CD14-positive monocyte (primary cell): Measurements from ENCODE around the gene DNPEP. TPM values are rescaled to one million over a fixed set of nuclear protein-coding genes. Genes with fewer than 3 reads are reported as not detected.

Experiments
- DNase-seq, 3 donors: peaks; one replicate each; pipeline ENCODE4 v3.0.0-alpha.2; 2011 to 2022
- H2AFZ ChIP-seq: 2 replicates; pipeline ENCODE4 v1.6.0; 2012; ENCODE audit warnings: mild to moderate bottlenecking, low read depth, low read length, inconsistent platforms; ENCODE audit not compliant: insufficient read depth, poor library complexity, severe bottlenecking
- H3K27ac ChIP-seq, 2 donors: 1 replicate in 1 of 2; 2 replicates in 1 of 2; pipeline ENCODE4 v1.5.1; 2012 to 2013; ENCODE audit warnings: low read length in 2 of 2, control low read depth in 1 of 2, inconsistent platforms in 1 of 2, low read depth in 1 of 2, mild to moderate bottlenecking in 1 of 2
- H3K27me3 ChIP-seq, 2 donors: one replicate each; pipeline versions ENCODE4 v1.6.0 to v1.6.1; 2011 to 2013; ENCODE audit warnings: low read length in 2 of 2; ENCODE audit not compliant: control insufficient read depth in 2 of 2, insufficient read depth in 2 of 2
- H3K36me3 ChIP-seq, 2 donors: replicated peaks in 1 of 2; 1 replicate in 1 of 2; 2 replicates in 1 of 2; pipeline versions ENCODE4 v1.5.1 to v1.6.1; 2012 to 2013; ENCODE audit warnings: low read length in 2 of 2, control low read depth in 1 of 2, inconsistent platforms in 1 of 2, mild to moderate bottlenecking in 1 of 2; ENCODE audit not compliant: insufficient read depth in 2 of 2, control insufficient read depth in 1 of 2
- H3K4me1 ChIP-seq, 2 donors: 1 replicate in 1 of 2; 2 replicates in 1 of 2; pipeline versions ENCODE4 v1.5.1 to v1.6.1; 2012 to 2013; ENCODE audit warnings: low read length in 2 of 2, control low read depth in 1 of 2, inconsistent platforms in 1 of 2, mild to moderate bottlenecking in 1 of 2, moderate library complexity in 1 of 2; ENCODE audit not compliant: insufficient read depth in 2 of 2, control insufficient read depth in 1 of 2
- H3K4me2 ChIP-seq: replicated peaks from 2 replicates; pipeline ENCODE3; 2012; ENCODE audit warnings: low read length, moderate library complexity, mild to moderate bottlenecking; ENCODE audit not compliant: poor library complexity, severe bottlenecking; ENCODE audit errors: extremely low read depth
- H3K4me3 ChIP-seq, 3 experiments: fragments of 200-600 bp in 1 of 3; sonication (generic) in 1 of 3; replicated peaks in 1 of 3; 1 replicate in 2 of 3; 2 replicates in 1 of 3; pipeline ENCODE4 v1.5.1; 2011 to 2013; ENCODE audit warnings: low read length in 3 of 3, mild to moderate bottlenecking in 3 of 3, control low read depth in 2 of 3, low read depth in 2 of 3, inconsistent platforms in 1 of 3, moderate library complexity in 1 of 3
- H3K79me2 ChIP-seq: 2 replicates; pipeline ENCODE4 v1.6.0; 2012; ENCODE audit warnings: mild to moderate bottlenecking, control low read depth, inconsistent platforms, low read length, moderate library complexity; ENCODE audit not compliant: insufficient read depth
- H3K9ac ChIP-seq: 2 replicates; pipeline ENCODE4 v1.6.0; 2017; ENCODE audit warnings: low read length, mild to moderate bottlenecking; ENCODE audit not compliant: insufficient read depth, poor library complexity, severe bottlenecking
- H3K9me3 ChIP-seq, 2 donors: replicated peaks in 1 of 2; 1 replicate in 1 of 2; 2 replicates in 1 of 2; pipeline versions ENCODE4 v1.5.1 to v1.6.1; 2012 to 2013; ENCODE audit warnings: low read length in 2 of 2, control low read depth in 1 of 2; ENCODE audit not compliant: control insufficient read depth in 1 of 2, insufficient read depth in 1 of 2
- H4K20me1 ChIP-seq: 2 replicates; pipeline ENCODE4 v1.6.0; 2012; ENCODE audit warnings: mild to moderate bottlenecking, low read length, control low read depth, moderate library complexity; ENCODE audit not compliant: insufficient read depth
- H3K27ac Mint-ChIP-seq, 7 donors: one replicate each; pipeline ENCODE4 v1.8.0; 2020; ENCODE audit warnings: mild to moderate bottlenecking in 7 of 7, mixed read lengths in 7 of 7, moderate library complexity in 6 of 7, inconsistent platforms in 2 of 7
- H3K27me3 Mint-ChIP-seq, 3 donors: one replicate each; pipeline ENCODE4 v1.8.0; 2021 to 2022; ENCODE audit warnings: low read depth in 3 of 3, mild to moderate bottlenecking in 3 of 3, mixed read lengths in 3 of 3, moderate library complexity in 3 of 3, inconsistent platforms in 1 of 3
- H3K36me3 Mint-ChIP-seq, 2 donors: one replicate each; pipeline ENCODE4 v1.8.0; 2020; ENCODE audit warnings: mixed read lengths in 2 of 2, inconsistent platforms in 1 of 2, mild to moderate bottlenecking in 1 of 2
- H3K4me1 Mint-ChIP-seq: one replicate; pipeline ENCODE4 v1.8.0; 2020; ENCODE audit warnings: mild to moderate bottlenecking, mixed read lengths
- H3K4me3 Mint-ChIP-seq, 2 donors: one replicate each; pipeline ENCODE4 v1.8.0; 2020; ENCODE audit warnings: mild to moderate bottlenecking in 2 of 2, mixed read lengths in 2 of 2, moderate library complexity in 1 of 2
- H3K9me3 Mint-ChIP-seq, 7 donors: one replicate each; pipeline ENCODE4 v1.8.0; 2020 to 2022; ENCODE audit warnings: mixed read lengths in 7 of 7, mild to moderate bottlenecking in 6 of 7, moderate library complexity in 6 of 7, inconsistent platforms in 2 of 7
- CTCF ChIP-seq: fragments of 200-600 bp; IDR thresholded peaks from one replicate; pipeline ENCODE4 v1.8.0; 2022; ENCODE audit warnings: antibody characterized with exemption, mild to moderate bottlenecking
- WGBS: methylation state at CpG from one replicate; pipeline ENCODE4 v1.1.5; 2013; ENCODE audit warnings: missing lambda C conversion rate; ENCODE audit not compliant: insufficient coverage; 5-methylcytosine and 5-hydroxymethylcytosine counted together
- intact Hi-C, 2 donors: fragments of 100-400 bp; cut with micrococcal nuclease; formaldehyde crosslinking; loops; one replicate each; pipeline versions ENCODE4 v1.15.0 to v1.15.1; 2023
- polyA plus RNA-seq, 3 donors: library from polyadenylated mRNA; depleted of rRNA in 1 of 3; unstranded in 2 of 3; stranded (reverse) in 1 of 3; fragments of 300-500 nt in 2 of 3; fragments of >200 nt in 1 of 3; fragmentation: Illumina TruSeq in 2 of 3; gene quantifications; 1 replicate in 2 of 3; 2 replicates in 1 of 3; pipeline ENCODE4 v1.2.3, GENCODE V29; 2012 to 2021

The DNPEP gene
- polyA plus RNA-seq, 3 donors, result 51.6 to 83.1 (median 60.6) TPM

GRCh38 chr2:219410390-219410789 is 22.7 kb upstream of the DNPEP start:
- no peak for DNase-seq
- Histone ChIP-seq H3K27ac (no peak overlapping the region), H2AFZ (no peak overlapping the region), H4K20me1 (no peaks in the 10 kb centered on the region), H3K36me3 (no peaks in the 10 kb centered on the region), H3K9ac (no peak overlapping the region), H3K4me3 (no peak overlapping the region), H3K4me1 (no peaks in the 10 kb centered on the region), H3K27me3 (peaks cover 3 to 8% of the 10 kb centered on the region in 2 donors), H3K79me2 (no peaks in the 10 kb centered on the region), H3K4me2 (no peak overlapping the region), H3K9me3 (peaks cover 6 to 11% of the 10 kb centered on the region in 2 donors)
- Mint-ChIP-seq H3K9me3 (peaks cover 0 to 24% (median 19%) of the 10 kb centered on the region in 7 donors), H3K27ac (no peak overlapping the region), H3K4me1 (no peaks in the 10 kb centered on the region), H3K36me3 (no peaks in the 10 kb centered on the region), H3K4me3 (no peak overlapping the region), H3K27me3 (peaks cover 21 to 42% (median 35%) of the 10 kb centered on the region in 3 donors)
- intact Hi-C loops, result no loop called here
- no peak for TF ChIP-seq CTCF
- 93% methylated on average over 7 of the region's 8 CpGs for WGBS

GRCh38 chr2:219409619-219410018 is 21.9 kb upstream of the DNPEP start:
- H3K79me2 ChIP-seq, result no peaks in the 10 kb centered on the region
- H3K36me3 ChIP-seq, result no peaks in the 10 kb centered on the region
- 97% methylated on average over 5 of the region's 5 CpGs for WGBS
- Mint-ChIP-seq H3K4me3 (no peak overlapping the region), H3K36me3 (no peaks in the 10 kb centered on the region), H3K27me3 (peaks cover 22 to 37% (median 32%) of the 10 kb centered on the region in 3 donors), H3K27ac (no peak overlapping the region), H3K9me3 (peaks cover 0 to 24% (median 19%) of the 10 kb centered on the region in 7 donors), H3K4me1 (no peaks in the 10 kb centered on the region)
- no peak overlapping the region for H3K4me2 ChIP-seq
- intact Hi-C loops, result no loop called here
- H3K27ac ChIP-seq, result no peak overlapping the region
- DNase-seq, result no peak
- H2AFZ ChIP-seq, result no peak overlapping the region
- peaks cover 3 to 7% of the 10 kb centered on the region in 2 donors for H3K27me3 ChIP-seq
- no peak overlapping the region for H3K9ac ChIP-seq
- no peak for TF ChIP-seq CTCF
- H3K4me1 ChIP-seq, result no peaks in the 10 kb centered on the region
- H3K9me3 ChIP-seq, result peaks cover 6 to 11% of the 10 kb centered on the region in 2 donors
- no peaks in the 10 kb centered on the region for H4K20me1 ChIP-seq
- no peak overlapping the region for H3K4me3 ChIP-seq
